Myocyte (in vitro differentiated cells): ENCODE data around the gene RIMBP3B. TPM values are rescaled to one million over a fixed set of nuclear protein-coding genes. Genes with fewer than 3 reads are reported as not detected.
"Not testable (repeated sequence)": the region's sequence is repeated elsewhere in the genome, so short reads cannot be mapped to it uniquely, and the experiment has no call there.

ENCODE experiments used
- DNase-seq: peaks from one replicate; pipeline ENCODE4 v3.0.0-alpha.2; 2012; ENCODE audit warnings: low read depth
- polyA plus RNA-seq: library from polyadenylated mRNA; unstranded; fragments of >200 nt; gene quantifications from one replicate; pipeline ENCODE4 v1.2.1, GENCODE V29; 2012; ENCODE audit warnings: missing spikeins
- total RNA-seq: library from RNA; depleted of rRNA; stranded (reverse); fragments of >200 nt; gene quantifications from 2 replicates; pipeline ENCODE4 v1.2.3, GENCODE V29; 2014

RIMBP3B gene
- 0.42 and 0.80 TPM in 2 replicates for total RNA-seq
- 0.20 TPM for polyA plus RNA-seq

GRCh38 chr22:21383701-21384467, at the start of gene RIMBP3B:
RIMBP3B (plus strand) TSS chr22:21383751; CDS start chr22:21383859, 108 bp downstream.
- not testable (repeated sequence) for DNase-seq

DNA sequence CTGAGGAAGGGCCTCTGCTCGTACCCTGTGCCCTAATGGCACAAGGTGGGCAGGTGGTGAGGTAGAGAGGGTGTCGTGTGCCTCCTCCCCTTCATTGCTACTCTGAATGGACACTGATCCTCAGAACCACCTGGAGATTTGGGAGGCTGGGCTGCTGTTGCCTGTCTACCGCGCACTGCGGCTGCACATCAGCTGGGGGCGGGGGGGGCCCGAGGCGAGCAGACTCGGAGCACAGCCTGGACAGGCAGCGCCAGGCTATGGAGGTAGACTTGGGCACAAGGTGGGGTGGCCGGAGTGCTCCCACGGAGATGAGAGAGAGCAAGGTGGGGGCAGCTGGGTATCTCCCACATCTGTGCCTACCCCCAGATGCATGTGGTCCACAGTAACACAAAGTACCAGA, 26.0 kb upstream of the RIMBP3B start:
- DNase-seq = not testable (repeated sequence)

- not testable (repeated sequence) for DNase-seq
These were observed 23.0 kb upstream of the RIMBP3B start for GRCh38 chr22:21360525-21360924.

- DNase-seq = not testable (repeated sequence)
These were observed 21.1 kb upstream of the RIMBP3B start for GRCh38 chr22:21362473-21362872.

- not testable (repeated sequence) for DNase-seq
These were observed 20.5 kb upstream of the RIMBP3B start for GRCh38 chr22:21363061-21363460.

GRCh38 chr22:21363803-21364202, 19.7 kb upstream of the RIMBP3B start:
- not testable (repeated sequence) for DNase-seq

GRCh38 chr22:21364362-21364761, 19.2 kb upstream of the RIMBP3B start:
- not testable (repeated sequence) for DNase-seq

DNA sequence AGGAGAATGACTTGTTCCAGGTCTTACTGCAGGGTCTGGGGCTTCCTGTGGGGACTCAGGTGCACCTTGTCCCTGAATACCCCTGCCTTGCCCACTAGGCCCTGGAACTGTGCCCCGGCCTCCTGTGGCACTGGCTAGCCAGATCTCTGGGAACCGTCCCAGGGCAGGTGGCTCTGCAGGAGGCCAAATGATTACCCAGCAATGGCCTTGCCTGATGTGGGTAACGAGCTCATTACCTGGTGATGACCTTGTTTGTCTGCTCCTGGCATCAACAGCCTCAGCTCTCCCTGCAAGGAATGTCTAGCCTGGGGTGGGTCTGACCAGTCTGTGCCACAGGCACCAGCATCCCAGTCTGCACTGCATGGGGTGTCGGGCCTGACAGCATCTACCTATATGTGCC, 18.2 kb upstream of the RIMBP3B start:
- not testable (repeated sequence) for DNase-seq

GRCh38 chr22:21368603-21369310, 14.8 kb upstream of the RIMBP3B start:
- not testable (repeated sequence) for DNase-seq

DNA sequence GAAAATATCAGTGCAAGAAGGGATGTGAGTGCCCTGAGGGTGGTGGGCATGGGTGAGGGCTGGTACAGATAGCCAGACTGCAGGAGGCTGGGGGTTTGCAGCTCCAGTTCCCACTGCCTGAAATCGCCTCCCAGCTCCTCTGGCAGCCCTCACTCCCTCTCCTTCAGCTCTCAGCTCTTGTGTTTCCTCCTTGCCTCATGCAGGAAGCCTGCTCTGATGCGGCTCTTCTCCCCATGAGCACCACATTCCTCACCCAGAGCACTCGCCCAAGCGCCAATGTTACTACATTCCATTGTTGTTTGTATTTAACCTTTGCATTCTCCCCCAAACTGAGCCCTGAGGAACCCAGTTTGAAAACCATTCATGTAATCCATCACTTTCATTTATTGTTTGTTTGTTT, 7.7 kb upstream of the RIMBP3B start:
- not testable (repeated sequence) for DNase-seq

- DNase-seq = not testable (repeated sequence)
These were observed 1.2 kb downstream of the RIMBP3B start for GRCh38 chr22:21384468-21385357.

- DNase-seq = not testable (repeated sequence)
These were observed 5.9 kb downstream of the RIMBP3B start for GRCh38 chr22:21389480-21389879.

DNA sequence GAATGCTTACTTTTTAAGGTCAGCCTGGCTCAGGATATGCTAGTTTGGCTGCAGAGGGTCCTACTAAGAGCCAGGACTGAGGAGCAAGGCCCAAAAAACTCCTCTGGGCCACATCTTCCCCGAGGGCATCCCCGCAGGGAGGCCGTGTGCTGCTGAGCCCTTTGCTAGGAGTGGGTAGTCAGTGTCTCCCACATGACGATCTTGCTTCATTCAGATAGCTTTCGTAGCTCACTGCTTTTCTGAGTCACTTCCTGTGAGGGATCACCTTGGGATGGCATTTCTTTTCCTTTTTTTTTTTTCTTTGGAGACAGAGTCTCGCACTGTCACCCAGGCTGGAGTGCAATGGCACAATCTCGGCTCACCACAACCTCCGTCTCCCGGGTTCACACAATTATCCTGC, 6.5 kb downstream of the RIMBP3B start:
- not testable (repeated sequence) for DNase-seq

GRCh38 chr22:21394613-21395012, 11.1 kb downstream of the RIMBP3B start:
- DNase-seq = not testable (repeated sequence)

GRCh38 chr22:21401197-21401969, 17.8 kb downstream of the RIMBP3B start:
- DNase-seq = not testable (repeated sequence)

DNA sequence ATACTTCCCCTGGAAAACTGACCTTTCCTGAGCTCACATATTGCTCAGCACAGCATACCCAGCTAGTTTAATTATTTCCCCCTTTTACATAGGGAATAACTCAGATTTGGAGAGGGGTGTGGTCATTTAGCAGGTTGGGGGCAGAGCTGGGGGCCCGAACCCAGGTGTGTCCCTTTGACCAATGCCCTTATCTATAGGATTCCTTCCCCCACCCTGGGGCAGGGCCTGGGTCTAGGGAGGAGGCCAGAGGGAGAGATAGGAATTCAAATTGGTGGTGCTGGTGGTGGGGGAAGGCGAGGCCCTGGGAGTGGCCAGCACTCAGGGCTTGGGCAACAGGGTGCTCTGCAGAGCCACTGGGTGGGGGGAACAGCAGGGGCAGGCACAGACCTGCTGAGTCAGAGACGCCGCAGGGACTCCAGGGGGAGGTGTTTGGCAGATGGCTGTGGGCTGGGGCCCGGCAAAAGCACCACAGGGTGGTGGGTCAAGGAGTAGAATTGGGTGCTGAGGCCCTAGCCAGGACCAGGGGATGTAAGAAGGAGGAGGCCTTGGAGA, 19.3 kb downstream of the RIMBP3B start:
- not testable (repeated sequence) for DNase-seq

DNA sequence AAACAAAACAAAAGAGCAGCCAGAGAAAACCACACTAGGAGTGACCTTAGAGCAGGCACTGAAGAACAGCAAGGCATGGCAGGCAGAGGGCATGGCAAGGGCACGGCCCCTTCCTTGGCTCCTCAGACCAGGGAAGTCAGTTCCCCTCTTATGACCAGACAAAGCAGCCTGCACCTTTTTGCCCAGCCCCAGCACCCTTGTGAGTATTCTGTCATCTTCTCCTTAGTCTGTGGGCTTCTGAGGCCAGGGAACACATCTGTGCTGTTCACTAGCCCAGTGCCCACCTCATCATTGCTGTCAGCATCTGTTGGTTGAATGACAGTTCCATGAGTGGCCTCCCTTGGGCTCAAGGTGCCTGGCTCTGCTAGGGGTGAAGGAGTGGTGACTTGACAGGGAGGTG, 23.6 kb downstream of the RIMBP3B start:
- not testable (repeated sequence) for DNase-seq

DNA sequence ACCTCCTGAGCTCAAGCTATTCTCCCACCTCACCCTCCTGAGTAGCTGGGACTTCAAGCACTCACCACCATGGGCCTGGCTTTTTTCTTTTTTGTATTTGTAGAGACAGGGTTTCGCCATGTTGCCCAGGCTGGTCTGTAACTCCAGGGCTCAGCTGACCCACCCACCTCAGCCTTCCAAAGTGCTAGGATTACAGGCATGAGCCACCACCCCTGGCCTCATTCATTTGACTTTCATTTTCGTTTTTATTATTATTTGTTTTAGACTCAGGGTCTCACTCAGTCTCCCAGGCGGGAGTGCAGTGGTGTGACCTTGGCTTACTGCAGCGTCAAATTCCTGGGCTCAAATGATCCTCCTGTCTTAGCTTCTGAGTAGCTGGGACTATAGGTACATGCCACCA, 24.2 kb downstream of the RIMBP3B start:
- DNase-seq = not testable (repeated sequence)

GRCh38 chr22:21416375-21416774, 32.8 kb downstream of the RIMBP3B start:
- not testable (repeated sequence) for DNase-seq

DNA sequence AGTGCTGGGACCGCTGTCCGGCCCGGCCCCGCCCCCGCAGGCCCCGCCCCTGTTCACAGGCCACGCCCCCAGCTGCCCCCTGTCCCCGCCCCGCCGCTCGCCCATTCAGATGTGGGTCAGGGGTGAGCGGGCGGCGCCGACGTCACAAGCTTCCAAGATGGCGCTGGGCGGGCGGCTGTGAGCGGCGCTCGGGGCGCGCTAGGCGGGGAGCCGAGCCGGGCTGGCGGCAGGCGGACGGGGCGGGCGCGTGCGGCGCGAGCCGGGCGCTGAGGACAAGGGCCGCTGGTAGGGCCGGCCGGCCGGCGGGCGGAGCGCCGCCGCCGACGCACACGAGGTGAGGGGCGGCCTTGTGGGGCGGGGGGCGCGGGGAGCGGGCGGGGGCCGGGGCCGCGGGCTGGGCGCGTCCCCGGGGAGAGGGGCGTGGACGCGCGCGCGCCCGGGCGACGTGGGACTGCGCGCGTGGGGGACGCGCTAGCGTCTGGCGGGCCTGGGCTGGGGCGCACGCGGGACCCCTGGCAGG, 33.7 kb downstream of the RIMBP3B start, which contains the start of gene HIC2:
Gene HIC2, plus strand, starts transcription at position 145 of the 520 bp plus-strand sequence. CDS start 25,461 bp downstream, outside the sequence.
- not testable (repeated sequence) for DNase-seq
